ENCODE measurements around the gene CFAP97D2. TPM values are rescaled to one million over a fixed set of nuclear protein-coding genes. Genes with fewer than 3 reads are reported as not detected.

CFAP97D2 gene
- total RNA-seq, 1 donor from 2014 or later = not detected

DNA sequence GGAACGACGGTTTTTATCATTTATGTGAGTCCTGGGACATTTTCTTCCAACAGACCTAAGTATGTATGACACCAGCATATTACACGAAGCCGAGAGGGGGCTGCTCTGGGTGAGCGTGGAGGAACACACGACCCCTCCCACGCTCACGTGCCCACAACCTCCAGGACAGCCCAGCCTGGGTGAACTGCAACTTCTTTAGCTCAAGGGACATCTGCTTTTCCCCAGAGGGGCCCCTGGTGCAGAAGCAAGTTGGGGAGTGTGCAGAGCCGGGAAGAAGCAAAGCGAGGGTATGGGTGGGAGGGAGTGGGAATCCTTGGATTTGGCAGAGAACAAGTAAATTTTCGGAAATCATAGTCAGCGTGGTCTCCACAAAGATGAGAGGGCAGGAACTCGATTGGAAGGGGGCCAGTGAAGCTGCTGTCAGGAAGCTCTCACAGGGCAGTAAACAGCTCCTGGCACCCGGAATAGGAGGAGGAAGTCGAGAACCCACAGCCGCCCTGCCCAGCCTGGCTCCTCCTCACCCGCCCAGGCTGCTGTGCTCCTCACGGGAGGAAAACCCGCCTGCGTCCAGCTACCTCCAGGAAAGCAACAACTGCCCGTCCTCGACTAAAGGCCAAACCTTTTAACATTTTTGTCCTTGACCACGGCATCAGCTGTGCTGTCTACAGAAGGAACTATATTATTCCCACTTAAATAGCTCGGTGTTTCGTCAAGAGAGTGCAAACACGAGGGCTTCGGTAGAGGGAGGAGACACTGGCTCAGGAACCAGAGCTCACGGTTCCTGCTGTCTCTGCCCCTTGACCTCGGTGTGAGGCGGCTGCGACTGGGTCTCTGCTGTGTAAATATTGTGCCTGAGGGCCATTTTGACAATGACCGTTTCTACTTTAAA is 17.2 kb upstream of the CFAP97D2 start:
- Histone ChIP-seq H3K36me3 (no peaks in the 10 kb centered on the region), H3K4me1 (peaks cover 23% of the 10 kb centered on the region), H3K27ac (peak overlapping the region; percentile 39), H3K4me3 (peak overlapping the region; percentile 7 to 12), H3K9me3 (no peaks in the 10 kb centered on the region), H3K27me3 (no peaks in the 10 kb centered on the region)
- peak in 1 of 2 donors; percentile 77 for DNase-seq (ENCODE audit: extremely low spot score in 2 of 2)
- intact Hi-C loops (cut with DNase I) = no loop called here
- TF ChIP-seq POLR2A (IDR thresholded peaks at IDR 0.05) (no peak), CTCF (IDR thresholded peaks at IDR 0.05) (no peak), POLR2AphosphoS5 (IDR thresholded peaks at IDR 0.05; ENCODE audit: insufficient read depth in 1 of 2, low read depth in 1 of 2) (no peak)

- peak overlapping the region; percentile 7 to 12 for H3K4me3 ChIP-seq
- peak overlapping the region; percentile 39 for H3K27ac ChIP-seq
- H3K4me1 ChIP-seq = peaks cover 25% of the 10 kb centered on the region
Observed at GRCh38 chr13:114162533-114162922, 16.5 kb upstream of the CFAP97D2 start.

DNA sequence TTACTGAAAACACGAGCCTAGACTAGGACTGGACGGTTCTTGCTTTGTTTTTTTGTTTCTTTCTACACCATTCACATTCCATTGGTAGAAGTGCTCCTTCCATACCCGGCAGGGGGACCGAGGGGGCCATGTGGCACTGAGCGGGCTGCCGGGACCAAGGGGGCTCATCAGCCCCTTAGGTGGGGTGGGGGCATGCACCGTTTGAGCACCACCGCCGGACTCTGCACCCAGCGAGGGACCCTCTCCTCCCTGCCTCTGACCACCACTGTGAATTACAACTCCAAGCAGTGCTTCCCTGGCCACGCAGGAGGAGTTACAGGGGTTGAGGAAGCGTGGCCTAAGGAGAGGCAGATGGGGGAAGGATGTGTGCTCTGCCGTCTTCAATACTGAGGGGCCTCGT is 15.0 kb upstream of the CFAP97D2 start:
- peaks cover 25% of the 10 kb centered on the region for H3K4me1 ChIP-seq
- intact Hi-C loops (cut with DNase I) = no loop called here
- no peak for DNase-seq (ENCODE audit: extremely low spot score in 2 of 2)
- no peak for TF ChIP-seq POLR2AphosphoS5 (IDR thresholded peaks at IDR 0.05; ENCODE audit: insufficient read depth in 1 of 2, low read depth in 1 of 2)
- no peak for TF ChIP-seq POLR2A (IDR thresholded peaks at IDR 0.05)
- no peak for TF ChIP-seq CTCF (IDR thresholded peaks at IDR 0.05)
- H3K9me3 ChIP-seq = no peaks in the 10 kb centered on the region
- H3K36me3 ChIP-seq = no peaks in the 10 kb centered on the region
- H3K4me3 ChIP-seq = no peak overlapping the region
- no peak overlapping the region for H3K27ac ChIP-seq
- H3K27me3 ChIP-seq = no peaks in the 10 kb centered on the region

More at GRCh38 chr13:114162533-114162922, 16.5 kb upstream of the CFAP97D2 start:
- TF ChIP-seq POLR2A (IDR thresholded peaks at IDR 0.05) (no peak), POLR2AphosphoS5 (IDR thresholded peaks at IDR 0.05; ENCODE audit: insufficient read depth in 1 of 2, low read depth in 1 of 2) (no peak), CTCF (IDR thresholded peaks at IDR 0.05) (no peak)
- intact Hi-C loops (cut with DNase I) = no loop called here
- Histone ChIP-seq H3K36me3 (no peaks in the 10 kb centered on the region), H3K27me3 (no peaks in the 10 kb centered on the region), H3K9me3 (no peaks in the 10 kb centered on the region)
- peak in 1 of 2 donors; percentile 62 for DNase-seq (ENCODE audit: extremely low spot score in 2 of 2)

GRCh38 chr13:114164681-114165429 is 14.2 kb upstream of the CFAP97D2 start:
- no peaks in the 10 kb centered on the region for H3K27me3 ChIP-seq
- intact Hi-C loops (cut with DNase I) = no loop called here
- peaks cover 25% of the 10 kb centered on the region for H3K4me1 ChIP-seq
- no peak overlapping the region for H3K4me3 ChIP-seq
- H3K27ac ChIP-seq = no peak overlapping the region
- TF ChIP-seq POLR2A (IDR thresholded peaks at IDR 0.05) = no peak
- TF ChIP-seq CTCF (IDR thresholded peaks at IDR 0.05) = no peak
- TF ChIP-seq POLR2AphosphoS5 (IDR thresholded peaks at IDR 0.05; ENCODE audit: insufficient read depth in 1 of 2, low read depth in 1 of 2) = no peak
- H3K9me3 ChIP-seq = no peaks in the 10 kb centered on the region
- DNase-seq (ENCODE audit: extremely low spot score in 2 of 2) = no peak
- H3K36me3 ChIP-seq = no peaks in the 10 kb centered on the region

Data from vagina (tissue), 2 donors.